ENCODE measurements around the gene ATP2B2.
A peak's percentile ranks its signal among the peaks of the same experiment; 100 is the strongest.

ATP2B2 gene

DNA sequence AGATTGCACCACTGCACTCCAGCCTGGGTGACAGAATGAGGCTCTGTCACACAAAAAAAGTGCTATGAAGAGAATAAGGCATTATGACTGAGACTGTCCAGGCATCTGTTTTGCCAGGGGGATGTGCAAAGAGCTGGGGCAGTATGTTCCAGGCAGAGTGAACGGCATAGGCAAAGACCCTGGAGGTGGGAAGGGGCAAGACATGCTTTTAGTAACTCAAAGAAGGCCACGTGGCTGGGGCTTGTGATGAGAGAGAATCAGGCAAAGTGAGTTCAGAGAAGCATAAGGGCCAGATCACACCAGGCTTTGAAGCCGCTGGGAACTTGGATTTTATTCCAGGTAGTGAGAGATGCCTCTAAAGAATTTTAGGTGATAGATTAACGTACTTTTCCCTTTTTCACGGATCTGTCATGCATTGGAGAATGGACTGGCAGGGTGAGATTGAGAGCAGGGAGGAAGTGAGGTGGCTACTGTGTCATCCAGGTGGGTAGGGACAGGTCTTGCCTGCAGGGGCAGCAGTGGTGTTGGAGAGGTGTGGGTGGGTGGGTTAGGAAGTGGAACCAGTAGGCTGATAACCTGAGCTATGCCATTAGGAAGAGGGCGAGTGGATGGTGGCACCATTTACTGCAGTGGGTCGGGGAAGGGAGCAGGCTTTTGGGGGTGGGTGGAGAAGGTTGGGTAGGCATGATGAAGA lies 31.7 kb downstream of the ATP2B2 start:
- Mint-ChIP-seq H3K4me3 (no peak overlapping the region), H3K9me3 (peaks cover 5% of the 10 kb centered on the region), H3K27ac (no peak overlapping the region), H3K27me3 (ENCODE audit: low read depth) (peaks cover 19% of the 10 kb centered on the region), H3K36me3 (ENCODE audit: low read depth) (no peaks in the 10 kb centered on the region), H3K4me1 (peaks cover 26% of the 10 kb centered on the region)
- TF ChIP-seq, protein P1, sequence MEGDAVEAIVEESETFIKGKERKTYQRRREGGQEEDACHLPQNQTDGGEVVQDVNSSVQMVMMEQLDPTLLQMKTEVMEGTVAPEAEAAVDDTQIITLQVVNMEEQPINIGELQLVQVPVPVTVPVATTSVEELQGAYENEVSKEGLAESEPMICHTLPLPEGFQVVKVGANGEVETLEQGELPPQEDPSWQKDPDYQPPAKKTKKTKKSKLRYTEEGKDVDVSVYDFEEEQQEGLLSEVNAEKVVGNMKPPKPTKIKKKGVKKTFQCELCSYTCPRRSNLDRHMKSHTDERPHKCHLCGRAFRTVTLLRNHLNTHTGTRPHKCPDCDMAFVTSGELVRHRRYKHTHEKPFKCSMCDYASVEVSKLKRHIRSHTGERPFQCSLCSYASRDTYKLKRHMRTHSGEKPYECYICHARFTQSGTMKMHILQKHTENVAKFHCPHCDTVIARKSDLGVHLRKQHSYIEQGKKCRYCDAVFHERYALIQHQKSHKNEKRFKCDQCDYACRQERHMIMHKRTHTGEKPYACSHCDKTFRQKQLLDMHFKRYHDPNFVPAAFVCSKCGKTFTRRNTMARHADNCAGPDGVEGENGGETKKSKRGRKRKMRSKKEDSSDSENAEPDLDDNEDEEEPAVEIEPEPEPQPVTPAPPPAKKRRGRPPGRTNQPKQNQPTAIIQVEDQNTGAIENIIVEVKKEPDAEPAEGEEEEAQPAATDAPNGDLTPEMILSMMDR (IDR thresholded peaks at IDR 0.05; ENCODE audit: unreplicated experiment in 3 of 3), result no peak

DNA sequence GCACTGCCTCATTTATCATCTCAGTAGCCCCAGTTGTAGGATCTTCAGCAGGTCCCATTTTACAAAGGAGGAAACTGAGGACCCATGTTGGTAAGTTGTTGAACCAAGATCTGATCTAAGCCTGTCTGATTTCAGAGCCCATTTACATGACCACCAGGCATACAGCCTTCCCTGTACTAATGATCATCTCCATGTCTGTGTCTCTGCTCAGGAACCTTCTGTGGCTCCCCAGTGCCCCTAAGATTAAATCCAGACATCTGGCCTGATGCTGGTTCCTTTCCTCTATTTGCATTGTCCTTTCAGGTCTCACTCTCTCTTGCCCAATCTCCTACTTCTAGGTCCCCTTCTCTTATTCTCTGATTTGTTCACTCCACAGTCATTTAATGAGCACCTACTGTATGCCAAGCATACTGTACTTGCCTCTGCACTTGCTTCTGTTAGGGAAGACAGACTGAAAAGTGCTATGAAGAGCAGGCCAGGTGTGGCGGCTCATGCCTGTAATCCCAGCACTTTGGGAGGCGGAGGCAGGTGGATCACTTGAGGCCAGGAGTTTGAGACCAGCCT lies 32.4 kb downstream of the ATP2B2 start:
- H3K27me3 Mint-ChIP-seq (ENCODE audit: low read depth), result peaks cover 19% of the 10 kb centered on the region
- H3K9me3 Mint-ChIP-seq, result no peaks in the 10 kb centered on the region
- no peak overlapping the region for H3K27ac Mint-ChIP-seq
- TF ChIP-seq, protein P1 (IDR thresholded peaks at IDR 0.05; ENCODE audit: unreplicated experiment in 3 of 3), result no peak
- no peak overlapping the region for H3K4me3 Mint-ChIP-seq
- no peaks in the 10 kb centered on the region for H3K36me3 Mint-ChIP-seq (ENCODE audit: low read depth)
- H3K4me1 Mint-ChIP-seq, result peaks cover 26% of the 10 kb centered on the region

DNA sequence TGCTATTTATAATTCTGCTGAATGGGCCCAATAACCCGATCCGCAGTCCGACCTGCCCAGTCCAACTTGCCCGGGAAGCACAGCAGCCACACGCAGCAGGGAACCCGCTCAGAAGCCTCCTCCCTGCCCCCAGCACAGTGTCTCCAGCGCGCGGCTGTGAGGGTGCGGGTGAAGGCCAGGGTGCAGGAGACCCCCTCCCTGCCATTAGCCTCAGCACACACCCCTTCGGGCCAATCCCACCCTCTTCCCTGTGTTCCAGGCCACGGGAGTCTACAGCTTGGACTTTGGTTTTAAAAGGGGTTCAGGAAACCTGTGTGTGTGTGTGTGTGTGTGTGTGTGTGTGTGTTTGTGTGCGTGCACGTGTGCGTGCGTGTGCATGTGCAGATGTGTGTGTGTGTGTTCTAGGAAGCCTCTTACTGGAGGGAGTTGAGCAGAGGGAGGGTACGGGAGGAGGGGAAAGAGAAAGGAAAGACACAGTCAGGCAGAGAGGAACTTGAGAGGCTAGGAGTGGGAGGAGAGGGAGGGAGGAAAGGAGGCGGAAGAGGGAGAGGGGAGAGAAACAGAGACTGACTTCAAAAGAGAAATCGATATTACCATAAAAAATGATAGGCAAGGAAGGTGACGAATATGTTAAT lies 34.2 kb downstream of the ATP2B2 start:
- Mint-ChIP-seq H3K27me3 (ENCODE audit: low read depth) (peaks cover 19% of the 10 kb centered on the region), H3K4me1 (peaks cover 26% of the 10 kb centered on the region), H3K27ac (peak overlapping the region in 2 of 3 experiments; percentile 22 to 61), H3K4me3 (peak overlapping the region; percentile 64 to 75 (median 71)), H3K9me3 (no peaks in the 10 kb centered on the region), H3K36me3 (ENCODE audit: low read depth) (no peaks in the 10 kb centered on the region)
- TF ChIP-seq, protein P1 (IDR thresholded peaks at IDR 0.05; ENCODE audit: unreplicated experiment in 3 of 3), result no peak

DNA sequence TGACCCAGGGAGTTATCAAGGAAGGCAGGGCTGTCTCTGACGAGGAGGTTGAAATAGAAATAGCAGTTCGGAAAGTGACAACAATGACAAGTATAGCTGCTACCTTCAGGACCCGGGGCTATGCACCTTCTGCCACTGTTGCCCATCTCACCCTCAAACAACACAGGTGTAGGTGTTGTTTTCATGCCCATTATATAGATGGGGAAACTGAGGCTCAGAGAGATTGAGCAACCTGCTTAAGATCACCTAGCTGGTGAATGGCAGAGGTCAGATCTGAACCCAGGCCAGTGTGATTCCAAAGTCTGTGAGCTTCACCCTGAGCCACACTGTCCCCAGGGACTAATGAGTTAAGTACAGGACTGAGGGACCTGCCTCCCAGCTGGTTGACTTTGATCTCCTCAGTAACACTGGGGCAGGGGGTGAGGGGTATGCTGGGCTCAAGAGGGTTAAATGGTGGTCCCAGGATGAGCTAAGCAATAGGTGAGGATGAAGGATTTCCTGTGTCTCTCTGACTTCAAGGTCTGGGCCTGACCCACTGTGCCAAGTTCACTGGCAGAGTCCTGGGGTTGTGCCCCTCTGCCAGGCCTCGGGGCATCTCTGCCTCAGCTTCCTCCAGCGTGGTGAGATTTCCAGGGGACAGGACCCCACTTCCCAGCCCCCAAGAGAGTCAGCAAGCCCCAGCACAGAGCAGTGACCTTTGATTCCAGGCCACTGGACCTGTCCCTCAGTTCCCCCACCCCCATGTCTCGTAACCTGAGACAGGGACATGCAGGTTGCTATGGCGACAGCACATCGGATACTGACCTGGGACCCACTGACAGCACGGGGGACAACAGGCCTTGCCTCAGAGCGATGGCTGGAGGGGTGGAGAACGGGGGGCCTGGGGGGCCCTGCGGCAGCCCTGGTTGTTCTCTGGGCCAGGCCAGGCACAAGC lies 35.0 kb downstream of the ATP2B2 start:
- H3K9me3 Mint-ChIP-seq, result no peaks in the 10 kb centered on the region
- no peak overlapping the region for H3K27ac Mint-ChIP-seq
- TF ChIP-seq, protein P1 (IDR thresholded peaks at IDR 0.05; ENCODE audit: unreplicated experiment in 3 of 3), result no peak

GRCh38 chr3:10469441-10470119 lies 35.8 kb downstream of the ATP2B2 start:
- TF ChIP-seq, protein P1 (IDR thresholded peaks at IDR 0.05; ENCODE audit: unreplicated experiment in 3 of 3), result no peak

More for the DNA sequence above, 35.0 kb downstream of the ATP2B2 start:
- Mint-ChIP-seq H3K36me3 (ENCODE audit: low read depth) (no peaks in the 10 kb centered on the region), H3K27me3 (ENCODE audit: low read depth) (peaks cover 19% of the 10 kb centered on the region), H3K4me3 (peak overlapping the region in 1 of 3 experiments; percentile 44), H3K4me1 (peaks cover 26% of the 10 kb centered on the region)

More at GRCh38 chr3:10469441-10470119, 35.8 kb downstream of the ATP2B2 start:
- Mint-ChIP-seq H3K9me3 (no peaks in the 10 kb centered on the region), H3K36me3 (ENCODE audit: low read depth) (no peaks in the 10 kb centered on the region), H3K27me3 (ENCODE audit: low read depth) (peaks cover 18% of the 10 kb centered on the region), H3K27ac (no peak overlapping the region), H3K4me3 (peak overlapping the region in 1 of 3 experiments; percentile 36), H3K4me1 (peaks cover 26% of the 10 kb centered on the region)

Measured in nephron (organoid).